Astrocyte of the cerebellum (primary cell): ENCODE results near the gene TNIK.

Source experiments
- DNase-seq: peaks from one replicate; pipeline ENCODE4 v3.0.0-alpha.2; 2011; ENCODE audit warnings: low read depth
- H3K4me3 ChIP-seq: 2 replicates; pipeline ENCODE4 v1.5.1; 2011; ENCODE audit warnings: mild to moderate bottlenecking, low read depth, low read length, moderate library complexity
- in situ Hi-C: cut with HindIII; loops from 2 replicates; pipeline ENCODE4 v1.10.0; 2017; ENCODE audit warnings: low sequenced_read_pairs
- TF ChIP-seq, protein P1 (sequence below): IDR thresholded peaks from 2 replicates; pipeline ENCODE4 v1.5.1; 2012; ENCODE audit warnings: low read length, low read depth, moderate library complexity, mild to moderate bottlenecking; ENCODE audit errors: missing control alignments

The TNIK gene

DNA sequence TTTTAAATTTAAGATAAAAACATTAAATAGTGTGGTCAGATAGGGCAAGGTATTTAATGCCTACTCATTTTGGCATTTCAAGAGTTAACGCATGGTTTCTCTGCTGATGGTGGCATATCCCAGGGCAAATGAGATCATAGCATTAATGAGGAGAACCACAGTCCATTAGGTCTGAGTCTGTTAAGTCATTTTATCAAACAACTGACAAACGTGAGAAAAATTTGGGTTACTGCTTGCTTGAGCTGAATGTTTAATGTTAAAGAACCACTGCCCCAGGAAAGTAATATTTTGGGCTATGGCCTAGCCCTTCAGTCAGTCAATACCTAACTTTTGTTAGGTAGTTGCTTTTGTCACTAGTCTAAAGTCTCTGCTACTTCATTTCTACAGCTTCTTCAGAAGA, 395.7 kb downstream of the TNIK start:
- no peak for DNase-seq
- TF ChIP-seq, protein P1, sequence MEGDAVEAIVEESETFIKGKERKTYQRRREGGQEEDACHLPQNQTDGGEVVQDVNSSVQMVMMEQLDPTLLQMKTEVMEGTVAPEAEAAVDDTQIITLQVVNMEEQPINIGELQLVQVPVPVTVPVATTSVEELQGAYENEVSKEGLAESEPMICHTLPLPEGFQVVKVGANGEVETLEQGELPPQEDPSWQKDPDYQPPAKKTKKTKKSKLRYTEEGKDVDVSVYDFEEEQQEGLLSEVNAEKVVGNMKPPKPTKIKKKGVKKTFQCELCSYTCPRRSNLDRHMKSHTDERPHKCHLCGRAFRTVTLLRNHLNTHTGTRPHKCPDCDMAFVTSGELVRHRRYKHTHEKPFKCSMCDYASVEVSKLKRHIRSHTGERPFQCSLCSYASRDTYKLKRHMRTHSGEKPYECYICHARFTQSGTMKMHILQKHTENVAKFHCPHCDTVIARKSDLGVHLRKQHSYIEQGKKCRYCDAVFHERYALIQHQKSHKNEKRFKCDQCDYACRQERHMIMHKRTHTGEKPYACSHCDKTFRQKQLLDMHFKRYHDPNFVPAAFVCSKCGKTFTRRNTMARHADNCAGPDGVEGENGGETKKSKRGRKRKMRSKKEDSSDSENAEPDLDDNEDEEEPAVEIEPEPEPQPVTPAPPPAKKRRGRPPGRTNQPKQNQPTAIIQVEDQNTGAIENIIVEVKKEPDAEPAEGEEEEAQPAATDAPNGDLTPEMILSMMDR, result no peak
- no peak overlapping the region for H3K4me3 ChIP-seq
- in situ Hi-C loops, result no loop called here

DNA sequence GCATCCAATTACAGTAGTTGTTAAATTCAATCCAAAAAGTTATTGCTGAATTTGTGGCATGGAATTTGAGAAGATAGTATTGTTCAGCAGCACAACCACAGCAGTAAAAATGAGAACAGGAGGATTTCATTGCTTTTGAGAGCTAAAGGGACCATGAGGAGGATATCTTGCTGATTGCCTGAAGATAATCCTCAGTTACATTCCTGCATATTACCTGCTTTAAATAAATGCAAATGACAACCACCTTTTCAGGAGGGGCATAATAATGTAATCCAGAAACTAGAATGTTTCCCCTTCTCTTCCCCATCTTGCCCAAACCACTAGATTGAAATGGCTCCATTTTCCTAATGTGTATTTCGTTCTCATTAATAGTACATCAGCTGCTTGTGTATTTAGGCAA, 398.5 kb downstream of the TNIK start:
- TF ChIP-seq, protein P1, result no peak
- DNase-seq, result no peak
- in situ Hi-C loops, result no loop called here
- H3K4me3 ChIP-seq, result no peak overlapping the region

GRCh38 chr3:171059978-171060377, 400.2 kb downstream of the TNIK start:
- in situ Hi-C loops, result no loop called here
- no peak for DNase-seq

GRCh38 chr3:171058873-171059603, 401.2 kb downstream of the TNIK start:
- TF ChIP-seq, protein P1, result no peak
- in situ Hi-C loops, result no loop called here
- no peak for DNase-seq
- H3K4me3 ChIP-seq, result no peak overlapping the region

More at GRCh38 chr3:171059978-171060377, 400.2 kb downstream of the TNIK start:
- TF ChIP-seq, protein P1, result no peak
- H3K4me3 ChIP-seq, result no peak overlapping the region

- no peak overlapping the region for H3K4me3 ChIP-seq
- TF ChIP-seq, protein P1, result no peak
- DNase-seq, result peak; percentile 12
- in situ Hi-C loops, result no loop called here
Observed at GRCh38 chr3:171058058-171058457, 402.1 kb downstream of the TNIK start.

GRCh38 chr3:171057072-171057471, 403.1 kb downstream of the TNIK start:
- in situ Hi-C loops, result no loop called here
- TF ChIP-seq, protein P1, result no peak
- no peak for DNase-seq
- no peak overlapping the region for H3K4me3 ChIP-seq
